Endothelial cell of umbilical vein (primary cell): ENCODE results near the gene ZNF497. TPM values are rescaled to one million over a fixed set of nuclear protein-coding genes. Genes with fewer than 3 reads are reported as not detected.
A peak's percentile ranks its signal among the peaks of the same experiment; 100 is the strongest.

ENCODE experiments used
- BruUV-seq: library from RNA; stranded (reverse); fragments of 400-500 nt; replicated peaks from 2 replicates; lab custom pipeline; 2021; lab: Mats Ljungman, UMichigan
- CTCF ChIA-PET: fragments of 300-600, 350-600 bp; sonication (Branson Sonifier 250); formaldehyde crosslinking; loops from one replicate; lab custom pipeline; 2021; ENCODE audit warnings: antibody characterized with exemption, inconsistent platforms; lab: Charles Lee
- POLR2A ChIA-PET: fragments of 300-600, 350-600 bp; sonication (Branson Sonifier 250); formaldehyde crosslinking; loops from one replicate; lab custom pipeline; 2021; ENCODE audit warnings: antibody characterized with exemption, inconsistent platforms; lab: Charles Lee
- DNase-seq: peaks from one replicate; pipeline ENCODE4 v3.0.0-alpha.2; 2011; ENCODE audit warnings: low read depth, low spot score
- FAIRE-seq: peaks from 2 replicates; lab custom pipeline; 2011; peaks lifted over from hg19 to GRCh38; lab: Jason Lieb, UNC
- H2AFZ ChIP-seq: 2 replicates; pipeline ENCODE4 v1.6.0; 2012; ENCODE audit warnings: low read depth, low read length, control low read depth, inconsistent platforms
- H3K27ac ChIP-seq: 2 replicates; pipeline ENCODE4 v1.5.1; 2011; ENCODE audit warnings: low read depth, mild to moderate bottlenecking, control low read depth, low read length, moderate library complexity; ENCODE audit not compliant: insufficient read depth
- H3K27me3 ChIP-seq, 2 experiments: 2 replicates each; pipeline versions ENCODE4 v1.6.0 to v1.6.1; 2011; ENCODE audit warnings: low read length in 2 of 2, mixed read lengths in 1 of 2; ENCODE audit not compliant: control insufficient read depth in 2 of 2, insufficient read depth in 2 of 2
- H3K36me3 ChIP-seq, 2 experiments: 2 replicates in 1 of 2; 3 replicates in 1 of 2; pipeline ENCODE4 v1.5.1; 2011; ENCODE audit warnings: low read length in 2 of 2, mild to moderate bottlenecking in 1 of 2, moderate library complexity in 1 of 2; ENCODE audit not compliant: control insufficient read depth in 2 of 2, insufficient read depth in 2 of 2; ENCODE audit errors: extremely low read depth in 1 of 2
- H3K4me1 ChIP-seq: 3 replicates; pipeline ENCODE4 v1.5.1; 2011; ENCODE audit warnings: mild to moderate bottlenecking, low read length; ENCODE audit not compliant: control insufficient read depth, insufficient read depth; ENCODE audit errors: extremely low read depth
- H3K4me2 ChIP-seq: 2 replicates; pipeline ENCODE4 v1.6.1; 2011; ENCODE audit warnings: low read length, control low read depth, mixed read lengths; ENCODE audit not compliant: insufficient read depth
- H3K4me3 ChIP-seq, 3 experiments: fragments of 200-600 bp in 1 of 3; sonication (generic), shearing (Covaris generic) in 1 of 3; replicated peaks in 1 of 3; 2 replicates each; pipeline ENCODE4 v1.5.1; 2011 to 2016; ENCODE audit warnings: control low read depth in 3 of 3, low read length in 3 of 3, mild to moderate bottlenecking in 2 of 3, inconsistent platforms in 1 of 3, low read depth in 1 of 3, moderate library complexity in 1 of 3; ENCODE audit not compliant: insufficient read depth in 1 of 3
- H3K79me2 ChIP-seq: 2 replicates; pipeline ENCODE4 v1.6.0; 2012; ENCODE audit warnings: low read length, inconsistent platforms; ENCODE audit not compliant: control insufficient read depth, insufficient read depth
- H3K9ac ChIP-seq: replicated peaks from 2 replicates; pipeline ENCODE3; 2011; ENCODE audit warnings: low read length, control low read depth; ENCODE audit not compliant: insufficient read depth; ENCODE audit errors: extremely low read depth
- H3K9me1 ChIP-seq: replicated peaks from 3 replicates; pipeline ENCODE4 v1.6.0; 2011; ENCODE audit warnings: mild to moderate bottlenecking, low read length; ENCODE audit not compliant: control insufficient read depth, insufficient read depth; ENCODE audit errors: extremely low read depth
- H3K9me3 ChIP-seq: replicated peaks from 2 replicates; pipeline ENCODE4 v1.5.1; 2012; ENCODE audit warnings: low read length, inconsistent platforms; ENCODE audit not compliant: control insufficient read depth, insufficient read depth
- H4K20me1 ChIP-seq: replicated peaks from 2 replicates; pipeline ENCODE3; 2011; ENCODE audit warnings: mild to moderate bottlenecking, low read length; ENCODE audit not compliant: control insufficient read depth, insufficient read depth; ENCODE audit errors: extremely low read depth
- EZH2 ChIP-seq: IDR thresholded peaks from 2 replicates; pipeline ENCODE4 v1.6.1; 2012; ENCODE audit warnings: borderline replicate concordance, low read depth, mild to moderate bottlenecking, moderate library complexity, low read length, inconsistent platforms; ENCODE audit not compliant: severe bottlenecking
- FOS ChIP-seq: IDR thresholded peaks from 2 replicates; pipeline ENCODE4 v1.6.1; 2011; ENCODE audit warnings: mild to moderate bottlenecking, low read length, moderate library complexity, borderline replicate concordance; ENCODE audit not compliant: insufficient read depth
- GATA2 ChIP-seq: IDR thresholded peaks from 2 replicates; pipeline ENCODE4 v1.7.0; 2011; ENCODE audit warnings: low read depth, mild to moderate bottlenecking, moderate library complexity, mixed read lengths, low read length; ENCODE audit not compliant: insufficient read length, insufficient read depth
- MAX ChIP-seq: IDR thresholded peaks from 2 replicates; pipeline ENCODE4 v1.6.1; 2011; ENCODE audit not compliant: insufficient read depth, insufficient read length
- POLR2A ChIP-seq: IDR thresholded peaks from 2 replicates; pipeline ENCODE4 v1.6.1; 2012; ENCODE audit warnings: low read depth, mild to moderate bottlenecking, control low read depth, low read length
- POLR2AphosphoS5 ChIP-seq: IDR thresholded peaks from 2 replicates; pipeline ENCODE4 v1.6.1; 2012; ENCODE audit warnings: low read depth, mild to moderate bottlenecking, control low read depth, low read length, moderate library complexity; ENCODE audit not compliant: insufficient read depth
- dilution Hi-C: fragments of 300-500 bp; cut with MboI; formaldehyde crosslinking; loops from one replicate; pipeline ENCODE4 v1.15.0; 2019; ENCODE audit warnings: low sequenced_read_pairs; ENCODE audit not compliant: extremely low pct_ligation_motif_present
- intact Hi-C: fragments of 100-400 bp; cut with micrococcal nuclease; formaldehyde crosslinking; loops from one replicate; pipeline ENCODE4 v1.10.0; 2022
- polyA plus RNA-seq, 4 experiments: library from polyadenylated mRNA; depleted of rRNA in 3 of 4; stranded (reverse) in 3 of 4; unstranded in 1 of 4; fragments of >200 nt; gene quantifications; 2 replicates each; pipeline versions ENCODE4 v1.2.1 to v1.2.3, GENCODE V29; 2011 to 2012; ENCODE audit warnings: missing spikeins in 1 of 4
- total RNA-seq: library from RNA; stranded (reverse); gene quantifications from 2 replicates; pipeline ENCODE4 v1.2.3, GENCODE V29; 2021

The ZNF497 gene
- total and polyA plus RNA-seq, 2 donors (not counting 3 experiments of a cell fraction or from before 2014, with no cell fraction given), result 0.40 to 1.3 TPM

DNA sequence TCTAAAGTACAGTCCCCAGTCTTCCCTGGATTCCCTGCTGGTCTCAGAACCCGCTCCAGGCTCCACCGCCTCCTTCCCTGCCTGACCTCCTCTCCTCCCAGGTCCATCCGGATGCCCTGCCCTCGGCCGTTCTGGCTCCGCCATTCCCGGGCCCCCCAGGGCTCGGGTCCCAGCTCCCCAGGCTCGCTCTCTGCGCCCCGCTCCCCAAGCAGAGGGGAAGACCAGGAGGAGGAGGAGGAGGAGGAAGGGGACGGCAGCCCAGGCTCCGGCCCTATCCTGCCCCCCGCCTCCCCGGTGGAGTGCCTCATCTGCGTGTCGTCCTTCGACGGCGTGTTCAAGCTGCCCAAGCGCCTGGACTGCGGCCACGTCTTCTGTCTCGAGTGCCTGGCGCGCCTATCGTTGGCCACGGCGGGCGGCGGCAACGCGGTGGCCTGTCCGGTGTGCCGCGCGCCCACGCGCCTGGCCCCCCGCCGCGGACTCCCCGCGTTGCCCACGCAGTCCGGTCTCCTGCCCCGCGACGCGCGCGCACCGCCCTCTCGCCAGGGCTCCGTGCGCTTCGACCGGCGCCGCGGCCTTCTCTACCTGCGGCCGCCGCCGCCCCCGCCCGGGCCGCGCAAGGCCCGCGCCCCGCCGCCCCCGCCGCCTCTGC is 33.6 kb upstream of the ZNF497 start:
- Histone ChIP-seq H3K9me3 (no peaks in the 10 kb centered on the region), H3K27me3 (no peaks in the 10 kb centered on the region), H3K27ac (no peak overlapping the region), H3K9ac (no peak overlapping the region), H3K36me3 (peaks cover 6 to 21% of the 10 kb centered on the region in 2 experiments), H3K79me2 (peaks cover 4% of the 10 kb centered on the region), H2AFZ (no peak overlapping the region), H3K4me3 (no peak overlapping the region), H3K4me1 (peaks cover 7% of the 10 kb centered on the region), H3K9me1 (no peaks in the 10 kb centered on the region), H4K20me1 (no peaks in the 10 kb centered on the region), H3K4me2 (no peak overlapping the region)
- TF ChIP-seq FOS, result no peak
- peak; percentile 90 for TF ChIP-seq EZH2
- no peak for FAIRE-seq
- BruUV-seq, result no TSS peak
- intact Hi-C loops, result loop anchor here (1.0 kb wide), 1 partner anchor 9 kb away; the partner anchor contains the start of gene RPS5
- POLR2A ChIA-PET, result no interaction called here
- no peak for DNase-seq
- CTCF ChIA-PET, result no interaction called here
- dilution Hi-C loops, result no loop called here

- BruUV-seq, result no TSS peak
- dilution Hi-C loops (no loop called here), intact Hi-C loops (loop anchor here (1.0 kb wide), 1 partner anchor 8 kb away; the partner anchor contains the start of gene RPS5)
- Histone ChIP-seq H3K9me3 (no peaks in the 10 kb centered on the region), H3K79me2 (peaks cover 9% of the 10 kb centered on the region), H3K9ac (no peak within 1 kb of the TSS), H3K9me1 (no peaks in the 10 kb centered on the region), H3K36me3 (peaks cover 6 to 21% of the 10 kb centered on the region in 2 experiments), H2AFZ (no peak within 1 kb of the TSS), H3K27ac (no peak within 1 kb of the TSS), H3K4me3 (no peak within 1 kb of the TSS), H4K20me1 (no peaks in the 10 kb centered on the region), H3K4me2 (no peak within 1 kb of the TSS), H3K4me1 (peaks cover 1% of the 10 kb centered on the region), H3K27me3 (no peaks in the 10 kb centered on the region)
- FAIRE-seq (no peak), DNase-seq (no peak)
- ChIA-PET POLR2A (no interaction called here), CTCF (no interaction called here)
- TF ChIP-seq POLR2A (peak; percentile 82), GATA2 (no peak), POLR2AphosphoS5 (peak; percentile 74), MAX (no peak)
Observed at GRCh38 chr19:58395220-58395978, 32.8 kb upstream of the ZNF497 start, which contains the start of gene RNF225. TSS of gene RNF225 (plus strand) at chr19:58395656. CDS start at chr19:58396090, 434 bp downstream.
